Skeletal muscle satellite cell (primary cell): ENCODE results near the gene SPOP.
A peak's percentile ranks its signal among the peaks of the same experiment; 100 is the strongest.

ENCODE experiments used
- H3K27me3 ChIP-seq: 2 replicates; pipeline ENCODE4 v1.7.0; 2013; ENCODE audit warnings: low read length; ENCODE audit not compliant: control insufficient read depth, insufficient read depth
- H3K36me3 ChIP-seq: 2 replicates; pipeline ENCODE4 v1.7.0; 2013; ENCODE audit warnings: mild to moderate bottlenecking, control low read depth, low read length; ENCODE audit not compliant: insufficient read depth
- H3K4me1 ChIP-seq: 2 replicates; pipeline ENCODE4 v1.7.0; 2013; ENCODE audit warnings: low read length; ENCODE audit not compliant: control insufficient read depth, insufficient read depth
- H3K4me2 ChIP-seq: 2 replicates; pipeline ENCODE4 v1.7.0; 2013; ENCODE audit warnings: mild to moderate bottlenecking, low read length
- H3K4me3 ChIP-seq: 2 replicates; pipeline ENCODE4 v1.7.0; 2013; ENCODE audit warnings: low read length
- H3K9ac ChIP-seq: 2 replicates; pipeline ENCODE4 v1.7.0; 2013; ENCODE audit warnings: mild to moderate bottlenecking, low read depth, low read length, moderate library complexity
- H3K9me3 ChIP-seq: replicated peaks from 2 replicates; pipeline ENCODE4 v1.7.0; 2013; ENCODE audit warnings: mild to moderate bottlenecking, control low read depth, low read length

SPOP gene

GRCh38 chr17:49694847-49695697 is 17.2 kb upstream of the SPOP start:
- no peak overlapping the region for H3K9ac ChIP-seq
- no peak overlapping the region for H3K4me2 ChIP-seq
- H3K4me1 ChIP-seq = peaks cover 4% of the 10 kb centered on the region
- no peak overlapping the region for H3K4me3 ChIP-seq
- H3K27me3 ChIP-seq = no peaks in the 10 kb centered on the region
- no peaks in the 10 kb centered on the region for H3K9me3 ChIP-seq
- H3K36me3 ChIP-seq = peaks cover 4% of the 10 kb centered on the region

GRCh38 chr17:49692751-49693150 is 14.9 kb upstream of the SPOP start:
- no peaks in the 10 kb centered on the region for H3K36me3 ChIP-seq
- no peak overlapping the region for H3K9ac ChIP-seq
- H3K4me1 ChIP-seq = peaks cover 10% of the 10 kb centered on the region
- H3K9me3 ChIP-seq = no peaks in the 10 kb centered on the region
- H3K4me3 ChIP-seq = no peak overlapping the region
- H3K27me3 ChIP-seq = no peaks in the 10 kb centered on the region
- no peak overlapping the region for H3K4me2 ChIP-seq

- Histone ChIP-seq H3K27me3 (no peaks in the 10 kb centered on the region), H3K4me3 (no peak overlapping the region), H3K9ac (no peak overlapping the region), H3K36me3 (no peaks in the 10 kb centered on the region), H3K4me2 (no peak overlapping the region), H3K9me3 (no peaks in the 10 kb centered on the region), H3K4me1 (peaks cover 10% of the 10 kb centered on the region)
Measured at GRCh38 chr17:49691677-49692191, 13.8 kb upstream of the SPOP start.

GRCh38 chr17:49691086-49691676 is 13.3 kb upstream of the SPOP start:
- Histone ChIP-seq H3K4me3 (no peak overlapping the region), H3K27me3 (no peaks in the 10 kb centered on the region), H3K4me2 (no peak overlapping the region), H3K36me3 (no peaks in the 10 kb centered on the region), H3K4me1 (peaks cover 6% of the 10 kb centered on the region), H3K9me3 (no peaks in the 10 kb centered on the region), H3K9ac (no peak overlapping the region)

GRCh38 chr17:49690256-49690655 is 12.4 kb upstream of the SPOP start:
- Histone ChIP-seq H3K4me1 (peaks cover 6% of the 10 kb centered on the region), H3K27me3 (no peaks in the 10 kb centered on the region), H3K4me3 (no peak overlapping the region), H3K9ac (no peak overlapping the region), H3K36me3 (no peaks in the 10 kb centered on the region), H3K9me3 (no peaks in the 10 kb centered on the region), H3K4me2 (no peak overlapping the region)

- no peaks in the 10 kb centered on the region for H3K9me3 ChIP-seq
- no peak overlapping the region for H3K9ac ChIP-seq
- H3K4me2 ChIP-seq = no peak overlapping the region
- H3K27me3 ChIP-seq = no peaks in the 10 kb centered on the region
- no peaks in the 10 kb centered on the region for H3K36me3 ChIP-seq
- peaks cover 6% of the 10 kb centered on the region for H3K4me1 ChIP-seq
- no peak overlapping the region for H3K4me3 ChIP-seq
Measured at GRCh38 chr17:49688848-49689247, 11.0 kb upstream of the SPOP start.

GRCh38 chr17:49687878-49688491 is 10.1 kb upstream of the SPOP start:
- peaks cover 6% of the 10 kb centered on the region for H3K4me1 ChIP-seq
- no peak overlapping the region for H3K4me3 ChIP-seq
- no peaks in the 10 kb centered on the region for H3K9me3 ChIP-seq
- no peaks in the 10 kb centered on the region for H3K36me3 ChIP-seq
- no peak overlapping the region for H3K4me2 ChIP-seq
- no peaks in the 10 kb centered on the region for H3K27me3 ChIP-seq
- no peak overlapping the region for H3K9ac ChIP-seq

GRCh38 chr17:49681106-49681979 is 3.4 kb upstream of the SPOP start:
- Histone ChIP-seq H3K9ac (no peak overlapping the region), H3K9me3 (no peaks in the 10 kb centered on the region), H3K4me3 (no peak overlapping the region), H3K4me2 (no peak overlapping the region), H3K27me3 (peaks cover 9% of the 10 kb centered on the region), H3K4me1 (peaks cover 11% of the 10 kb centered on the region), H3K36me3 (no peaks in the 10 kb centered on the region)

- Histone ChIP-seq H3K9me3 (no peaks in the 10 kb centered on the region), H3K9ac (no peak overlapping the region), H3K4me3 (no peak overlapping the region), H3K36me3 (peaks cover under 1% of the 10 kb centered on the region), H3K27me3 (peaks cover 9% of the 10 kb centered on the region), H3K4me1 (peaks cover 17% of the 10 kb centered on the region), H3K4me2 (no peak overlapping the region)
Measured at GRCh38 chr17:49680314-49680713, 2.4 kb upstream of the SPOP start.

GRCh38 chr17:49677134-49677932 is 564 bp downstream of the SPOP start:
- H3K9me3 ChIP-seq = no peaks in the 10 kb centered on the region
- peaks cover 17% of the 10 kb centered on the region for H3K4me1 ChIP-seq

More at GRCh38 chr17:49677134-49677932, 564 bp downstream of the SPOP start:
- Histone ChIP-seq H3K4me3 (peak overlapping the region; percentile 75), H3K4me2 (peak overlapping the region; percentile 87), H3K36me3 (peaks cover 8% of the 10 kb centered on the region), H3K27me3 (peaks cover 6% of the 10 kb centered on the region), H3K9ac (peak overlapping the region; percentile 88)
